ENCODE measurements around the gene ISYNA1.

Gene ISYNA1

GRCh38 chr19:18450931-18451836 lies 13.3 kb upstream of the ISYNA1 start:
- peak; percentile 92 for TF ChIP-seq CTCF (IDR thresholded peaks at IDR 0.05)
- H3K4me1 ChIP-seq (ENCODE audit: control insufficient read depth in 1 of 2, insufficient read depth in 1 of 2, low read depth in 1 of 2, low read length in 1 of 2): peaks cover 0 to 4% of the 10 kb centered on the region in 2 experiments
- H3K4me3 ChIP-seq (ENCODE audit: low read depth in 1 of 2, low read length in 1 of 2): no peak overlapping the region
- H3K27ac ChIP-seq: no peak overlapping the region
- H3K9me3 ChIP-seq: no peaks in the 10 kb centered on the region
- H3K36me3 ChIP-seq: peaks cover 88% of the 10 kb centered on the region
- no peaks in the 10 kb centered on the region for H3K27me3 ChIP-seq

GRCh38 chr19:18450021-18450930 lies 12.3 kb upstream of the ISYNA1 start:
- H3K36me3 ChIP-seq: peaks cover 91% of the 10 kb centered on the region
- H3K27ac ChIP-seq: no peak overlapping the region
- no peaks in the 10 kb centered on the region for H3K9me3 ChIP-seq
- peaks cover 0 to 4% of the 10 kb centered on the region in 2 experiments for H3K4me1 ChIP-seq (ENCODE audit: control insufficient read depth in 1 of 2, insufficient read depth in 1 of 2, low read depth in 1 of 2, low read length in 1 of 2)
- H3K27me3 ChIP-seq: no peaks in the 10 kb centered on the region
- no peak overlapping the region for H3K4me3 ChIP-seq (ENCODE audit: low read depth in 1 of 2, low read length in 1 of 2)
- no peak for TF ChIP-seq CTCF (IDR thresholded peaks at IDR 0.05)

- Histone ChIP-seq H3K27me3 (no peaks in the 10 kb centered on the region), H3K27ac (no peak overlapping the region), H3K4me1 (ENCODE audit: control insufficient read depth in 1 of 2, insufficient read depth in 1 of 2, low read depth in 1 of 2, low read length in 1 of 2) (peaks cover 0 to 4% of the 10 kb centered on the region in 2 experiments), H3K4me3 (ENCODE audit: low read depth in 1 of 2, low read length in 1 of 2) (no peak overlapping the region), H3K9me3 (no peaks in the 10 kb centered on the region), H3K36me3 (peaks cover 98% of the 10 kb centered on the region)
- TF ChIP-seq CTCF (IDR thresholded peaks at IDR 0.05): no peak
Observed at GRCh38 chr19:18449552-18449951, 11.6 kb upstream of the ISYNA1 start.

GRCh38 chr19:18446811-18447359 lies 9.0 kb upstream of the ISYNA1 start:
- peaks cover 93% of the 10 kb centered on the region for H3K36me3 ChIP-seq
- peaks cover 0 to 4% of the 10 kb centered on the region in 2 experiments for H3K4me1 ChIP-seq (ENCODE audit: control insufficient read depth in 1 of 2, insufficient read depth in 1 of 2, low read depth in 1 of 2, low read length in 1 of 2)
- H3K27ac ChIP-seq: no peak overlapping the region
- no peak overlapping the region for H3K4me3 ChIP-seq (ENCODE audit: low read depth in 1 of 2, low read length in 1 of 2)
- H3K9me3 ChIP-seq: no peaks in the 10 kb centered on the region
- H3K27me3 ChIP-seq: no peaks in the 10 kb centered on the region
- TF ChIP-seq CTCF (IDR thresholded peaks at IDR 0.05): no peak

GRCh38 chr19:18446145-18446810 lies 8.3 kb upstream of the ISYNA1 start:
- no peak for TF ChIP-seq CTCF (IDR thresholded peaks at IDR 0.05)
- no peaks in the 10 kb centered on the region for H3K9me3 ChIP-seq
- H3K4me3 ChIP-seq (ENCODE audit: low read depth in 1 of 2, low read length in 1 of 2): no peak overlapping the region
- no peak overlapping the region for H3K27ac ChIP-seq
- no peaks in the 10 kb centered on the region for H3K27me3 ChIP-seq
- peaks cover 92% of the 10 kb centered on the region for H3K36me3 ChIP-seq
- H3K4me1 ChIP-seq (ENCODE audit: control insufficient read depth in 1 of 2, insufficient read depth in 1 of 2, low read depth in 1 of 2, low read length in 1 of 2): peaks cover 0 to 4% of the 10 kb centered on the region in 2 experiments

All from neutrophil (primary cell).